ENCODE results near the gene HES5. TPM values are rescaled to one million over a fixed set of nuclear protein-coding genes. Genes with fewer than 3 reads are reported as not detected.

HES5 gene
- total and polyA plus RNA-seq, 2 of the 13 experiments (the other 11 are each of a cell fraction or from before 2014, with no cell fraction given) = not detected

DNA sequence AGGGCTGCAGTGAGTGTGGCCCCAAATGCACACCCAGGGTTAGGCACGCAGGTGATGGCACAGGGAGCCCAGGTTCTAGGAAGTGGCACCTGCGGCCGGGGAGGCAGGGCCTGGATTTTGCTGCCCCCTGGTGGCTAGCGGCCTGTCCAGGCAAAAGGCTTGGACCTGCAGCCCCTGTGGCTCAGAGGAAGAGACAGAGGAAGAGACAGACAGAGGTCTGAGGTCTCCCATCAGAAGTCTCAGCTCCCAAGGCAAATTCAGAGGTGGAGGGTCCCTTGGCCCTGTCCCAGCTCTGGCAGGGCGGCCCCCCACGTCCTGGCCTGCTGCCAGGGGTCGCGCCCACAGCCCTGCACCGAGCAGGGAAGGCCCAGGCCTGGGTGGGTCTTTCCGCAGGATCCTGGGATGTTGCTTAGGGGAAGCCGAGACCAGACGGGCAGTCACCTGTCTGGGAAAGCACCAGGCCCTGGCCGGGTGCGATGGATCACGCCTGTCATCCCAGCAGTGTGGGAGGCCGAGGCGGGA is 18.1 kb upstream of the HES5 start (continued):
- no peak for TF ChIP-seq KAT2B (IDR thresholded peaks at IDR 0.05; ENCODE audit: borderline replicate concordance, low read depth, low read length)
- no peak for TF ChIP-seq ZFP1 (CRISPR knock-in tag; IDR thresholded peaks at IDR 0.05)
- TF ChIP-seq, protein P1, sequence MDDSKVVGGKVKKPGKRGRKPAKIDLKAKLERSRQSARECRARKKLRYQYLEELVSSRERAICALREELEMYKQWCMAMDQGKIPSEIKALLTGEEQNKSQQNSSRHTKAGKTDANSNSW (CRISPR knock-in tag; IDR thresholded peaks at IDR 0.05; ENCODE audit: borderline replicate concordance) = no peak
- TF ChIP-seq MTF2 (CRISPR knock-in tag; IDR thresholded peaks at IDR 0.05; ENCODE audit: borderline replicate concordance) = no peak
- TF ChIP-seq ZNF24 (IDR thresholded peaks at IDR 0.05) = no peak
- no peak for TF ChIP-seq ZSCAN22 (CRISPR knock-in tag; IDR thresholded peaks at IDR 0.05)
- no peak for TF ChIP-seq ZNF180 (CRISPR knock-in tag; IDR thresholded peaks at IDR 0.05; ENCODE audit: borderline replicate concordance, low read depth)
- no peak for TF ChIP-seq ZMYM3 (CRISPR knock-in tag; IDR thresholded peaks at IDR 0.05)
- no peak for TF ChIP-seq IKZF4 (CRISPR knock-in tag; IDR thresholded peaks at IDR 0.05; ENCODE audit: borderline replicate concordance, low read depth, not compliant biosample characterization)
- no peak for TF ChIP-seq ZNF75D (CRISPR knock-in tag; IDR thresholded peaks at IDR 0.05; ENCODE audit: borderline replicate concordance)
- peak; percentile 52; the same call in 1 of the 2 replicates for TF ChIP-seq SAP130 (CRISPR knock-in tag; IDR thresholded peaks at IDR 0.05; ENCODE audit: low read depth)
- TF ChIP-seq GTF3A (CRISPR knock-in tag; conservative IDR thresholded peaks at IDR 0.05) = no peak
- 0 out of 2 replicates have a peak, but pooled peaks have one; percentile 13 for TF ChIP-seq PITX1 (CRISPR knock-in tag; IDR thresholded peaks at IDR 0.05)
- peak; percentile 40 for TF ChIP-seq SKI (IDR thresholded peaks at IDR 0.05; ENCODE audit: partially characterized antibody)
- TF ChIP-seq NFKBIZ (CRISPR knock-in tag; IDR thresholded peaks at IDR 0.05) = 0 out of 2 replicates have a peak, but pooled peaks have one; percentile 19
- TF ChIP-seq ZNF468 (CRISPR knock-in tag; IDR thresholded peaks at IDR 0.05) = 0 out of 2 replicates have a peak, but pooled peaks have one; percentile 29
- 0 out of 2 replicates have a peak, but pooled peaks have one; percentile 26 for TF ChIP-seq TGIF2 (CRISPR knock-in tag; IDR thresholded peaks at IDR 0.05)
- TF ChIP-seq, protein P2, sequence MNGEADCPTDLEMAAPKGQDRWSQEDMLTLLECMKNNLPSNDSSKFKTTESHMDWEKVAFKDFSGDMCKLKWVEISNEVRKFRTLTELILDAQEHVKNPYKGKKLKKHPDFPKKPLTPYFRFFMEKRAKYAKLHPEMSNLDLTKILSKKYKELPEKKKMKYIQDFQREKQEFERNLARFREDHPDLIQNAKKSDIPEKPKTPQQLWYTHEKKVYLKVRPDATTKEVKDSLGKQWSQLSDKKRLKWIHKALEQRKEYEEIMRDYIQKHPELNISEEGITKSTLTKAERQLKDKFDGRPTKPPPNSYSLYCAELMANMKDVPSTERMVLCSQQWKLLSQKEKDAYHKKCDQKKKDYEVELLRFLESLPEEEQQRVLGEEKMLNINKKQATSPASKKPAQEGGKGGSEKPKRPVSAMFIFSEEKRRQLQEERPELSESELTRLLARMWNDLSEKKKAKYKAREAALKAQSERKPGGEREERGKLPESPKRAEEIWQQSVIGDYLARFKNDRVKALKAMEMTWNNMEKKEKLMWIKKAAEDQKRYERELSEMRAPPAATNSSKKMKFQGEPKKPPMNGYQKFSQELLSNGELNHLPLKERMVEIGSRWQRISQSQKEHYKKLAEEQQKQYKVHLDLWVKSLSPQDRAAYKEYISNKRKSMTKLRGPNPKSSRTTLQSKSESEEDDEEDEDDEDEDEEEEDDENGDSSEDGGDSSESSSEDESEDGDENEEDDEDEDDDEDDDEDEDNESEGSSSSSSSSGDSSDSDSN (CRISPR knock-in tag; IDR thresholded peaks at IDR 0.05) = peak; percentile 64
- 0 out of 2 replicates have a peak, but pooled peaks have one; percentile 42 for TF ChIP-seq GATAD2A (CRISPR knock-in tag; IDR thresholded peaks at IDR 0.05)
- TF ChIP-seq FOSL1 (CRISPR knock-in tag; IDR thresholded peaks at IDR 0.05; ENCODE audit: borderline replicate concordance) = no peak
- TF ChIP-seq, protein P3, sequence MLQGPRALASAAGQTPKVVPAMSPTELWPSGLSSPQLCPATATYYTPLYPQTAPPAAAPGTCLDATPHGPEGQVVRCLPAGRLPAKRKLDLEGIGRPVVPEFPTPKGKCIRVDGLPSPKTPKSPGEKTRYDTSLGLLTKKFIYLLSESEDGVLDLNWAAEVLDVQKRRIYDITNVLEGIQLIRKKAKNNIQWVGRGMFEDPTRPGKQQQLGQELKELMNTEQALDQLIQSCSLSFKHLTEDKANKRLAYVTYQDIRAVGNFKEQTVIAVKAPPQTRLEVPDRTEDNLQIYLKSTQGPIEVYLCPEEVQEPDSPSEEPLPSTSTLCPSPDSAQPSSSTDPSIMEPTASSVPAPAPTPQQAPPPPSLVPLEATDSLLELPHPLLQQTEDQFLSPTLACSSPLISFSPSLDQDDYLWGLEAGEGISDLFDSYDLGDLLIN (CRISPR knock-in tag; IDR thresholded peaks at IDR 0.05; ENCODE audit: borderline replicate concordance) = no peak
- TF ChIP-seq JDP2 (CRISPR knock-in tag; IDR thresholded peaks at IDR 0.05; ENCODE audit: borderline replicate concordance) = no peak
- TF ChIP-seq, protein P4, sequence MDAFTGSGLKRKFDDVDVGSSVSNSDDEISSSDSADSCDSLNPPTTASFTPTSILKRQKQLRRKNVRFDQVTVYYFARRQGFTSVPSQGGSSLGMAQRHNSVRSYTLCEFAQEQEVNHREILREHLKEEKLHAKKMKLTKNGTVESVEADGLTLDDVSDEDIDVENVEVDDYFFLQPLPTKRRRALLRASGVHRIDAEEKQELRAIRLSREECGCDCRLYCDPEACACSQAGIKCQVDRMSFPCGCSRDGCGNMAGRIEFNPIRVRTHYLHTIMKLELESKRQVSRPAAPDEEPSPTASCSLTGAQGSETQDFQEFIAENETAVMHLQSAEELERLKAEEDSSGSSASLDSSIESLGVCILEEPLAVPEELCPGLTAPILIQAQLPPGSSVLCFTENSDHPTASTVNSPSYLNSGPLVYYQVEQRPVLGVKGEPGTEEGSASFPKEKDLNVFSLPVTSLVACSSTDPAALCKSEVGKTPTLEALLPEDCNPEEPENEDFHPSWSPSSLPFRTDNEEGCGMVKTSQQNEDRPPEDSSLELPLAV (CRISPR knock-in tag; conservative IDR thresholded peaks at IDR 0.05; ENCODE audit: low read depth) = no peak
- TF ChIP-seq, protein P5, sequence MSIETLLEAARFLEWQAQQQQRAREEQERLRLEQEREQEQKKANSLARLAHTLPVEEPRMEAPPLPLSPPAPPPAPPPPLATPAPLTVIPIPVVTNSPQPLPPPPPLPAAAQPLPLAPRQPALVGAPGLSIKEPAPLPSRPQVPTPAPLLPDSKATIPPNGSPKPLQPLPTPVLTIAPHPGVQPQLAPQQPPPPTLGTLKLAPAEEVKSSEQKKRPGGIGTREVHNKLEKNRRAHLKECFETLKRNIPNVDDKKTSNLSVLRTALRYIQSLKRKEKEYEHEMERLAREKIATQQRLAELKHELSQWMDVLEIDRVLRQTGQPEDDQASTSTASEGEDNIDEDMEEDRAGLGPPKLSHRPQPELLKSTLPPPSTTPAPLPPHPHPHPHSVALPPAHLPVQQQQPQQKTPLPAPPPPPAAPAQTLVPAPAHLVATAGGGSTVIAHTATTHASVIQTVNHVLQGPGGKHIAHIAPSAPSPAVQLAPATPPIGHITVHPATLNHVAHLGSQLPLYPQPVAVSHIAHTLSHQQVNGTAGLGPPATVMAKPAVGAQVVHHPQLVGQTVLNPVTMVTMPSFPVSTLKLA (IDR thresholded peaks at IDR 0.05) = no peak

Data from HepG2 (cell line).